PC-3 (cell line): ENCODE measurements around the gene MTA1. TPM values are rescaled to one million over a fixed set of nuclear protein-coding genes. Genes with fewer than 3 reads are reported as not detected.

Experiments
- ATAC-seq: fragments of 200-7000 bp; cut with Tn5 transposase; 2 replicates; pipeline ENCODE4 v1.9.1; 2020; ENCODE audit warnings: mild to moderate bottlenecking, moderate library complexity
- BruUV-seq: library from RNA; stranded (reverse); fragments of 400-500 nt; replicated peaks from 2 replicates; lab custom pipeline; 2021; lab: Mats Ljungman, UMichigan
- CTCF ChIA-PET: fragments of 300-600 bp; sonication (Branson Sonifier 250); formaldehyde crosslinking; loops from one replicate; lab custom pipeline; 2022; ENCODE audit warnings: antibody characterized with exemption; lab: Charles Lee
- POLR2A ChIA-PET: fragments of 300-600 bp; sonication (Branson Sonifier 250); formaldehyde crosslinking; loops from one replicate; lab custom pipeline; 2022; ENCODE audit warnings: antibody characterized with exemption; ENCODE audit not compliant: unreplicated experiment; lab: Charles Lee
- DNase-seq: peaks from one replicate; pipeline ENCODE4 v3.0.0-alpha.2; 2015
- H2AFZ ChIP-seq: fragments of 300-600 bp; sonication (generic); 2 replicates; pipeline ENCODE4 v1.6.0; 2016; ENCODE audit warnings: antibody characterized with exemption, low read length
- H3F3A ChIP-seq: fragments of 300-600 bp; sonication (generic); one replicate; pipeline ENCODE4 v1.6.0; 2017; ENCODE audit warnings: antibody characterized with exemption, low read length, control low read depth, mild to moderate bottlenecking; ENCODE audit not compliant: unreplicated experiment
- H3K27ac ChIP-seq: fragments of 300-600 bp; sonication (generic); 2 replicates; pipeline ENCODE4 v1.5.1; 2016; ENCODE audit warnings: mild to moderate bottlenecking, low read length
- H3K27me3 ChIP-seq: fragments of 300-600 bp; sonication (generic); 2 replicates; pipeline ENCODE4 v1.6.1; 2016; ENCODE audit warnings: low read length, mixed read lengths
- H3K36me3 ChIP-seq: fragments of 300-600 bp; sonication (generic); 2 replicates; pipeline ENCODE4 v1.6.1; 2016; ENCODE audit warnings: low read depth, mixed run types, low read length, mixed read lengths
- H3K4me1 ChIP-seq: fragments of 300-600 bp; sonication (generic); 2 replicates; pipeline ENCODE4 v1.5.1; 2016; ENCODE audit warnings: low read length; ENCODE audit not compliant: insufficient read depth
- H3K4me2 ChIP-seq: fragments of 300-600 bp; sonication (generic); 2 replicates; pipeline ENCODE4 v1.6.0; 2016; ENCODE audit warnings: low read length
- H3K4me3 ChIP-seq: fragments of 300-600 bp; sonication (generic); 2 replicates; pipeline ENCODE4 v1.5.1; 2016; ENCODE audit warnings: mild to moderate bottlenecking, low read length, mixed read lengths
- H3K79me2 ChIP-seq: fragments of 300-600 bp; sonication (generic); 2 replicates; pipeline ENCODE4 v1.6.1; 2017; ENCODE audit warnings: low read length, mixed read lengths
- H3K9ac ChIP-seq: fragments of 300-600 bp; sonication (generic); 2 replicates; pipeline ENCODE4 v1.6.0; 2016; ENCODE audit warnings: mild to moderate bottlenecking, low read length
- H3K9me2 ChIP-seq: fragments of 300-600 bp; sonication (generic); replicated peaks from 2 replicates; pipeline ENCODE4 v1.6.1; 2016; ENCODE audit warnings: mixed run types, low read length, mixed read lengths
- H3K9me3 ChIP-seq: fragments of 300-600 bp; sonication (generic); 2 replicates; pipeline ENCODE4 v1.6.1; 2016; ENCODE audit warnings: low read length, mixed read lengths
- H4K20me1 ChIP-seq: fragments of 300-600 bp; sonication (generic); 2 replicates; pipeline ENCODE4 v1.6.1; 2016; ENCODE audit warnings: low read length, mixed read lengths
- CTCF ChIP-seq: fragments of 300-600 bp; sonication (generic); conservative IDR thresholded peaks from 2 replicates; pipeline ENCODE4 v1.5.1; 2017; ENCODE audit warnings: antibody characterized with exemption, low read depth, mild to moderate bottlenecking, low read length
- EZH2 ChIP-seq: fragments of 300-600 bp; sonication (generic); IDR thresholded peaks from one replicate; pipeline ENCODE4 v1.6.1; 2017; ENCODE audit warnings: antibody characterized with exemption, mild to moderate bottlenecking, low read length; ENCODE audit not compliant: unreplicated experiment
- EZH2phosphoT487 ChIP-seq: fragments of 300-600 bp; sonication (generic); IDR thresholded peaks from 2 replicates; pipeline ENCODE4 v1.6.1; 2018; ENCODE audit warnings: mild to moderate bottlenecking, antibody characterized with exemption, low read length, borderline replicate concordance
- intact Hi-C: fragments of 100-400 bp; cut with micrococcal nuclease; formaldehyde crosslinking; loops from 2 replicates; pipeline ENCODE4 v1.9.0; 2023
- total RNA-seq: library from RNA; depleted of rRNA; stranded (reverse); fragments of >200 nt; gene quantifications from 2 replicates; pipeline ENCODE4 v1.2.3, GENCODE V29; 2014

MTA1 gene
- total RNA-seq, 1 experiment from 2014 or later, result 82.3 TPM

- BruUV-seq, result no TSS peak
- no peak overlapping the region for H3K9ac ChIP-seq
- H3K4me3 ChIP-seq, result no peak overlapping the region
- H3F3A ChIP-seq, result no peaks in the 10 kb centered on the region
- H3K4me1 ChIP-seq, result peaks cover 47% of the 10 kb centered on the region
- H2AFZ ChIP-seq, result no peak overlapping the region
- TF ChIP-seq EZH2phosphoT487 (no peak), EZH2 (no peak), CTCF (no peak)
- no peaks in the 10 kb centered on the region for H3K27me3 ChIP-seq
- DNase-seq (no peak), ATAC-seq (no peak)
- ChIA-PET POLR2A (no interaction called here), CTCF (no interaction called here)
- H3K4me2 ChIP-seq, result no peak overlapping the region
- intact Hi-C loops, result no loop called here
- H3K9me2 ChIP-seq, result no peaks in the 10 kb centered on the region
- no peaks in the 10 kb centered on the region for H3K9me3 ChIP-seq
- H3K79me2 ChIP-seq, result no peaks in the 10 kb centered on the region
- H4K20me1 ChIP-seq, result no peaks in the 10 kb centered on the region
- no peak overlapping the region for H3K27ac ChIP-seq
- H3K36me3 ChIP-seq, result no peaks in the 10 kb centered on the region
Observed at GRCh38 chr14:105484069-105484996, 64.7 kb downstream of the MTA1 start.

- Histone ChIP-seq H4K20me1 (no peaks in the 10 kb centered on the region), H3K27ac (no peak overlapping the region), H3K4me3 (no peak overlapping the region), H3K4me1 (peaks cover 49% of the 10 kb centered on the region), H3K27me3 (no peaks in the 10 kb centered on the region), H3K36me3 (no peaks in the 10 kb centered on the region), H2AFZ (no peak overlapping the region), H3K79me2 (no peaks in the 10 kb centered on the region), H3K4me2 (no peak overlapping the region), H3K9me2 (no peaks in the 10 kb centered on the region), H3K9me3 (no peaks in the 10 kb centered on the region), H3F3A (no peaks in the 10 kb centered on the region), H3K9ac (no peak overlapping the region)
- ChIA-PET CTCF (no interaction called here), POLR2A (no interaction called here)
- no TSS peak for BruUV-seq
- DNase-seq, result no peak
- intact Hi-C loops, result no loop called here
- ATAC-seq, result no peak
- no peak for TF ChIP-seq CTCF
- TF ChIP-seq EZH2, result no peak
- no peak for TF ChIP-seq EZH2phosphoT487
Observed at GRCh38 chr14:105484997-105485393, 65.4 kb downstream of the MTA1 start.

- Histone ChIP-seq H3K4me1 (peaks cover 45% of the 10 kb centered on the region), H3K4me3 (no peak overlapping the region), H3K4me2 (no peak overlapping the region), H3K27me3 (no peaks in the 10 kb centered on the region), H3K36me3 (no peaks in the 10 kb centered on the region), H3K27ac (no peak overlapping the region), H3K9me2 (no peaks in the 10 kb centered on the region), H4K20me1 (no peaks in the 10 kb centered on the region), H3K79me2 (no peaks in the 10 kb centered on the region), H3K9ac (no peak overlapping the region), H3F3A (no peaks in the 10 kb centered on the region), H2AFZ (no peak overlapping the region), H3K9me3 (no peaks in the 10 kb centered on the region)
- peak; percentile 25 for DNase-seq
- TF ChIP-seq CTCF, result peak; percentile 45
- no peak for TF ChIP-seq EZH2
- TF ChIP-seq EZH2phosphoT487, result no peak
- no peak for ATAC-seq
- CTCF ChIA-PET, result no interaction called here
- POLR2A ChIA-PET, result no interaction called here
- intact Hi-C loops, result no loop called here
- no TSS peak for BruUV-seq
Observed at GRCh38 chr14:105485739-105486162, 66.1 kb downstream of the MTA1 start.
